ENCODE measurements around the gene SH3RF1. TPM values are rescaled to one million over a fixed set of nuclear protein-coding genes. Genes with fewer than 3 reads are reported as not detected.

SH3RF1 gene
- total RNA-seq, 6 experiments from 2014 or later: 54.5 to 67.1 (median 57.1) TPM

GRCh38 chr4:169108303-169108702, 162.5 kb downstream of the SH3RF1 start:
- no peaks in the 10 kb centered on the region for H3K9me3 Mint-ChIP-seq
- H3K4me3 Mint-ChIP-seq: no peak overlapping the region
- DNase-seq: no peak
- H3K27me3 Mint-ChIP-seq (ENCODE audit: insufficient read depth): peaks cover 2% of the 10 kb centered on the region
- peaks cover 58% of the 10 kb centered on the region for H3K36me3 Mint-ChIP-seq (ENCODE audit: low read depth)
- TF ChIP-seq CTCF (IDR thresholded peaks at IDR 0.05): no peak
- no peak overlapping the region for H3K27ac Mint-ChIP-seq
- peaks cover 35% of the 10 kb centered on the region for H3K4me1 Mint-ChIP-seq (ENCODE audit: low read depth)

- no peak for TF ChIP-seq CTCF (IDR thresholded peaks at IDR 0.05)
- no peaks in the 10 kb centered on the region; the same call in 1 of the 2 replicates for H3K27me3 Mint-ChIP-seq (ENCODE audit: insufficient read depth)
- no peaks in the 10 kb centered on the region for H3K9me3 Mint-ChIP-seq
- H3K4me1 Mint-ChIP-seq (ENCODE audit: low read depth): peaks cover 37% of the 10 kb centered on the region
- no peak for DNase-seq
- H3K36me3 Mint-ChIP-seq (ENCODE audit: low read depth): peaks cover 53% of the 10 kb centered on the region
- no peak overlapping the region for H3K27ac Mint-ChIP-seq
- H3K4me3 Mint-ChIP-seq: no peak overlapping the region
Observed at GRCh38 chr4:169107528-169107927, 163.2 kb downstream of the SH3RF1 start.

- Mint-ChIP-seq H3K4me3 (no peak overlapping the region), H3K36me3 (ENCODE audit: low read depth) (peaks cover 45% of the 10 kb centered on the region), H3K9me3 (no peaks in the 10 kb centered on the region), H3K27me3 (ENCODE audit: insufficient read depth) (no peaks in the 10 kb centered on the region; the same call in 1 of the 2 replicates), H3K4me1 (ENCODE audit: low read depth) (peaks cover 37% of the 10 kb centered on the region), H3K27ac (no peak overlapping the region)
- no peak for DNase-seq
- no peak for TF ChIP-seq CTCF (IDR thresholded peaks at IDR 0.05)
Observed at GRCh38 chr4:169106696-169107229, 164.0 kb downstream of the SH3RF1 start.

- no peak overlapping the region for H3K4me3 Mint-ChIP-seq
- peaks cover 46% of the 10 kb centered on the region for H3K36me3 Mint-ChIP-seq (ENCODE audit: low read depth)
- H3K27me3 Mint-ChIP-seq (ENCODE audit: insufficient read depth): no peaks in the 10 kb centered on the region; the same call in 1 of the 2 replicates
- no peak for TF ChIP-seq CTCF (IDR thresholded peaks at IDR 0.05)
- no peak overlapping the region for H3K27ac Mint-ChIP-seq
- no peaks in the 10 kb centered on the region for H3K9me3 Mint-ChIP-seq
- H3K4me1 Mint-ChIP-seq (ENCODE audit: low read depth): peaks cover 45% of the 10 kb centered on the region
- DNase-seq: no peak
Observed at GRCh38 chr4:169105620-169106019, 165.1 kb downstream of the SH3RF1 start.

- peak; percentile 19 for DNase-seq
- Mint-ChIP-seq H3K36me3 (ENCODE audit: low read depth) (peaks cover 44% of the 10 kb centered on the region), H3K4me1 (ENCODE audit: low read depth) (peaks cover 52% of the 10 kb centered on the region), H3K9me3 (no peaks in the 10 kb centered on the region), H3K27ac (peak overlapping the region; percentile 37; the same call in 1 of the 2 replicates), H3K4me3 (no peak overlapping the region), H3K27me3 (ENCODE audit: insufficient read depth) (no peaks in the 10 kb centered on the region)
- TF ChIP-seq CTCF (IDR thresholded peaks at IDR 0.05): no peak
Observed at GRCh38 chr4:169103966-169104412, 166.8 kb downstream of the SH3RF1 start.

All from HFFc6 (cell line).